HCT116 (cell line): ENCODE data around the gene ARID5A. TPM values are rescaled to one million over a fixed set of nuclear protein-coding genes. Genes with fewer than 3 reads are reported as not detected.

Experiments
- ATAC-seq: fragments of 200-7000 bp; cut with Tn5 transposase; 2 replicates; pipeline ENCODE4 v1.9.1; 2020; ENCODE audit warnings: mild to moderate bottlenecking, moderate library complexity
- BruUV-seq: library from RNA; stranded (reverse); fragments of 400-500 nt; replicated peaks from 2 replicates; lab custom pipeline; 2021; lab: Mats Ljungman, UMichigan
- CTCF ChIA-PET: fragments of 300-600 bp; sonication (Branson Sonifier 250); formaldehyde crosslinking; loops from one replicate; lab custom pipeline; 2021; ENCODE audit warnings: antibody characterized with exemption; lab: Charles Lee
- POLR2A ChIA-PET: fragments of 300-600, 350-600 bp; sonication (Branson Sonifier 250); formaldehyde crosslinking; loops from one replicate; lab custom pipeline; 2021; ENCODE audit warnings: antibody characterized with exemption; lab: Charles Lee
- RAD21 ChIA-PET, 2 experiments: fragments of 300-600 bp; sonication (Branson Sonifier 250); formaldehyde crosslinking; loops; one replicate each; lab custom pipeline; 2023; ENCODE audit warnings: low total read pairs in 2 of 2; ENCODE audit not compliant: uncharacterized antibody in 2 of 2, unreplicated experiment in 2 of 2, low non-redundant PET in 1 of 2; lab: Charles Lee
- DNase-seq: peaks from one replicate; pipeline ENCODE4 v3.0.0-alpha.2; 2010; ENCODE audit warnings: low read depth, low spot score
- H2AFZ ChIP-seq: fragments of 200-600 bp; shearing (Covaris generic), sonication (generic); 2 replicates; pipeline ENCODE4 v1.6.1; 2017; ENCODE audit warnings: low read depth, mixed run types, mixed read lengths, antibody characterized with exemption, low read length; ENCODE audit not compliant: poor library complexity, severe bottlenecking
- H3K27ac ChIP-seq: 2 replicates; pipeline ENCODE4 v1.5.1; 2012; ENCODE audit warnings: low read depth, low read length
- H3K27me3 ChIP-seq: fragments of 200-600 bp; sonication (generic); 2 replicates; pipeline ENCODE4 v1.6.1; 2016; ENCODE audit warnings: mixed run types, low read length, mixed read lengths; ENCODE audit not compliant: insufficient read depth
- H3K36me3 ChIP-seq, 2 experiments: fragments of 200-500 bp in 1 of 2; fragments of 200-600 bp in 1 of 2; sonication (Bioruptor generic) in 1 of 2; sonication (generic) in 1 of 2; 2 replicates each; pipeline versions ENCODE4 v1.5.1 to v1.6.1; 2014 to 2016; ENCODE audit warnings: low read length in 2 of 2, inconsistent platforms in 1 of 2, mixed read lengths in 1 of 2, mixed run types in 1 of 2; ENCODE audit not compliant: insufficient read depth in 2 of 2, control insufficient read depth in 1 of 2
- H3K4me1 ChIP-seq, 2 experiments: fragments of 200-600 bp in 1 of 2; sonication (generic) in 1 of 2; 2 replicates each; pipeline versions ENCODE4 v1.5.1 to v1.6.1; 2012 to 2017; ENCODE audit warnings: low read length in 2 of 2, inconsistent platforms in 1 of 2, mild to moderate bottlenecking in 1 of 2, mixed read lengths in 1 of 2, mixed run types in 1 of 2, moderate library complexity in 1 of 2; ENCODE audit not compliant: insufficient read depth in 2 of 2, control insufficient read depth in 1 of 2
- H3K4me2 ChIP-seq: fragments of 200-600 bp; sonication (generic); 2 replicates; pipeline ENCODE4 v1.6.1; 2017; ENCODE audit warnings: mixed run types, low read length, mixed read lengths
- H3K4me3 ChIP-seq, 2 experiments: fragments of 200-600 bp in 1 of 2; sonication (generic) in 1 of 2; replicated peaks in 1 of 2; 2 replicates each; pipeline ENCODE4 v1.5.1; 2011 to 2016; ENCODE audit warnings: low read length in 2 of 2, control low read depth in 1 of 2, low read depth in 1 of 2, mild to moderate bottlenecking in 1 of 2, mixed read lengths in 1 of 2, mixed run types in 1 of 2
- H3K79me2 ChIP-seq: fragments of 200-600 bp; sonication (generic); 2 replicates; pipeline ENCODE4 v1.6.1; 2017; ENCODE audit warnings: mild to moderate bottlenecking, mixed run types, low read length, moderate library complexity, mixed read lengths; ENCODE audit not compliant: insufficient read depth
- H3K9ac ChIP-seq: fragments of 200-600 bp; sonication (generic); 2 replicates; pipeline ENCODE4 v1.6.1; 2016; ENCODE audit warnings: low read length, mixed read lengths
- H3K9me2 ChIP-seq: fragments of 200-600 bp; sonication (generic), shearing (Covaris generic); 2 replicates; pipeline ENCODE4 v1.6.1; 2017; ENCODE audit warnings: mixed run types, mild to moderate bottlenecking, moderate library complexity; ENCODE audit not compliant: insufficient read depth
- H3K9me3 ChIP-seq, 2 experiments: fragments of 200-500 bp in 1 of 2; fragments of 200-600 bp in 1 of 2; sonication (Bioruptor generic) in 1 of 2; sonication (generic) in 1 of 2; 2 replicates each; pipeline ENCODE4 v1.6.1; 2014 to 2017; ENCODE audit warnings: low read length in 2 of 2, mixed read lengths in 2 of 2, inconsistent platforms in 1 of 2, low read depth in 1 of 2, mild to moderate bottlenecking in 1 of 2, mixed run types in 1 of 2, moderate library complexity in 1 of 2; ENCODE audit not compliant: control insufficient read depth in 1 of 2, insufficient read depth in 1 of 2
- H4K20me1 ChIP-seq: fragments of 200-600 bp; sonication (generic), shearing (Covaris generic); 2 replicates; pipeline ENCODE4 v1.6.1; 2017; ENCODE audit warnings: mixed run types, mild to moderate bottlenecking, moderate library complexity; ENCODE audit not compliant: insufficient read depth
- EZH2 ChIP-seq: fragments of 200-600 bp; sonication (generic); IDR thresholded peaks from 2 replicates; pipeline ENCODE4 v1.6.1; 2017; ENCODE audit warnings: antibody characterized with exemption, mixed run types
- EZH2phosphoT487 ChIP-seq: fragments of 200-600 bp; IDR thresholded peaks from 2 replicates; pipeline ENCODE4 v1.6.1; 2018; ENCODE audit warnings: antibody characterized with exemption, borderline replicate concordance
- SP1 ChIP-seq: IDR thresholded peaks from 2 replicates; pipeline ENCODE4 v1.6.1; 2012; ENCODE audit warnings: low read depth
- YY1 ChIP-seq: IDR thresholded peaks from 2 replicates; pipeline ENCODE4 v1.6.1; 2011; ENCODE audit warnings: low read length, low read depth, moderate library complexity, mild to moderate bottlenecking; ENCODE audit not compliant: insufficient replicate concordance; ENCODE audit errors: extremely low read depth
- ZNF274 ChIP-seq: fragments of 200-500 bp; sonication (Bioruptor generic); IDR thresholded peaks from 2 replicates; pipeline ENCODE4 v1.6.1; 2014; ENCODE audit warnings: mild to moderate bottlenecking, low read depth, low read length, inconsistent platforms
- intact Hi-C: fragments of 100-400 bp; cut with micrococcal nuclease; formaldehyde crosslinking; loops from 2 replicates; pipeline ENCODE4 v1.10.0; 2022
- total RNA-seq: library from RNA; stranded (reverse); gene quantifications from one replicate; pipeline ENCODE4 v1.2.1, GENCODE V29; 2021; ENCODE audit not compliant: unreplicated experiment
- TF ChIP-seq, protein P1 (sequence below), 3 experiments: fragments of 200-600 bp in 1 of 3; sonication (generic) in 1 of 3; IDR thresholded peaks in 2 of 3; conservative IDR thresholded peaks in 1 of 3; 2 replicates each; pipeline ENCODE4 v1.5.1; 2012 to 2017; ENCODE audit warnings: low read depth in 2 of 3, low read length in 2 of 3, antibody characterized with exemption in 1 of 3, borderline replicate concordance in 1 of 3, control low read depth in 1 of 3, mild to moderate bottlenecking in 1 of 3, mixed read lengths in 1 of 3, mixed run types in 1 of 3, moderate library complexity in 1 of 3; ENCODE audit not compliant: insufficient read depth in 1 of 3
- TF ChIP-seq, protein P2 (sequence below): IDR thresholded peaks from 2 replicates; pipeline ENCODE4 v1.6.1; 2012; ENCODE audit warnings: low read depth

Gene ARID5A
- total RNA-seq, 1 experiment from 2014 or later: 8.2 TPM

DNA sequence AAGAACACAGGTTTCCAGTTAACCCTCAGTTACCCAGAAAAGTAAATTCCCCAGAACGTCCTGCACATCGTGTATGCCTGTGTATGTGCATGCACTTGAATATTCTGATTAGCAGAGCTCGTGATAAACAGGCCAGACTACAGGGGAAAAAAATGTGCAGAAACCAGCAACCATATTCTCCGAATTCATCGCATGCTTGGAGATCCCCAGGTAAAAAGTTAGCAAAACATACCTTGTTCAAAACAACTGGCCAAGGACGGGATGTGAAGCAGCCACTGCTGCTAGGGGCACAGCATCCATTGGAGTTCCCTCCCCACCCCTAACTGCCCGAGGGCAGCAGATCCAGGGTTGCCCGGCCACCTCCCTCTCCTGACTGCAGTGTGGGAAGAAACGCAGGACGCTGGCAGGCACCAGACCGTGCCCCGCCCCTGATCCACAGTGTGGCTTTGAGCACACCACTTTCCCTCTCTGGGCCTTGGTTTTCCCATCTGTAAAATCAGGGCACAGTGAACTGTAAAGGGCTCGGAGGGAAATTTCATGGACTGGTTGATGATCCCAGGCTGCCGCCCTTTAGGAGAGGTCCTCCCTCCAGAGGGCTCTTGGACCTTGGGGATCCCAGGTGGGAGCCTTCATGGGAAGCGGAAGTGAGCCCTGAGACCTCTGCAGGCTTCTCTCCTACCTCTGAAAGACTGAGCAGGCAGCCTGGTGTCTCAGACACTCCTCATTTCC is 11.9 kb upstream of the ARID5A start:
- POLR2A ChIA-PET: no interaction called here
- no peaks in the 10 kb centered on the region for H3K36me3 ChIP-seq
- no peak overlapping the region for H3K4me3 ChIP-seq
- ATAC-seq (no peak), DNase-seq (no peak)
- no TSS peak for BruUV-seq
- H3K9me3 ChIP-seq: no peaks in the 10 kb centered on the region
- intact Hi-C loops: no loop called here
- no peaks in the 10 kb centered on the region for H4K20me1 ChIP-seq
- H3K4me1 ChIP-seq: no peaks in the 10 kb centered on the region
- no peak overlapping the region for H3K4me2 ChIP-seq
- no peak overlapping the region for H2AFZ ChIP-seq
- H3K9me2 ChIP-seq: no peaks in the 10 kb centered on the region
- no peaks in the 10 kb centered on the region for H3K79me2 ChIP-seq
- TF ChIP-seq SP1: no peak
- TF ChIP-seq YY1: no peak
- TF ChIP-seq EZH2phosphoT487: no peak
- no peak for TF ChIP-seq EZH2
- TF ChIP-seq, protein P1, sequence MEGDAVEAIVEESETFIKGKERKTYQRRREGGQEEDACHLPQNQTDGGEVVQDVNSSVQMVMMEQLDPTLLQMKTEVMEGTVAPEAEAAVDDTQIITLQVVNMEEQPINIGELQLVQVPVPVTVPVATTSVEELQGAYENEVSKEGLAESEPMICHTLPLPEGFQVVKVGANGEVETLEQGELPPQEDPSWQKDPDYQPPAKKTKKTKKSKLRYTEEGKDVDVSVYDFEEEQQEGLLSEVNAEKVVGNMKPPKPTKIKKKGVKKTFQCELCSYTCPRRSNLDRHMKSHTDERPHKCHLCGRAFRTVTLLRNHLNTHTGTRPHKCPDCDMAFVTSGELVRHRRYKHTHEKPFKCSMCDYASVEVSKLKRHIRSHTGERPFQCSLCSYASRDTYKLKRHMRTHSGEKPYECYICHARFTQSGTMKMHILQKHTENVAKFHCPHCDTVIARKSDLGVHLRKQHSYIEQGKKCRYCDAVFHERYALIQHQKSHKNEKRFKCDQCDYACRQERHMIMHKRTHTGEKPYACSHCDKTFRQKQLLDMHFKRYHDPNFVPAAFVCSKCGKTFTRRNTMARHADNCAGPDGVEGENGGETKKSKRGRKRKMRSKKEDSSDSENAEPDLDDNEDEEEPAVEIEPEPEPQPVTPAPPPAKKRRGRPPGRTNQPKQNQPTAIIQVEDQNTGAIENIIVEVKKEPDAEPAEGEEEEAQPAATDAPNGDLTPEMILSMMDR (IDR thresholded peaks at IDR 0.05 in 2 of 3, conservative IDR thresholded peaks at IDR 0.05 in 1 of 3; ENCODE audit: borderline replicate concordance in 1 of 3, insufficient read depth in 1 of 3, low read depth in 2 of 3, low read length in 2 of 3): no peak
- TF ChIP-seq ZNF274: no peak
- TF ChIP-seq, protein P2, sequence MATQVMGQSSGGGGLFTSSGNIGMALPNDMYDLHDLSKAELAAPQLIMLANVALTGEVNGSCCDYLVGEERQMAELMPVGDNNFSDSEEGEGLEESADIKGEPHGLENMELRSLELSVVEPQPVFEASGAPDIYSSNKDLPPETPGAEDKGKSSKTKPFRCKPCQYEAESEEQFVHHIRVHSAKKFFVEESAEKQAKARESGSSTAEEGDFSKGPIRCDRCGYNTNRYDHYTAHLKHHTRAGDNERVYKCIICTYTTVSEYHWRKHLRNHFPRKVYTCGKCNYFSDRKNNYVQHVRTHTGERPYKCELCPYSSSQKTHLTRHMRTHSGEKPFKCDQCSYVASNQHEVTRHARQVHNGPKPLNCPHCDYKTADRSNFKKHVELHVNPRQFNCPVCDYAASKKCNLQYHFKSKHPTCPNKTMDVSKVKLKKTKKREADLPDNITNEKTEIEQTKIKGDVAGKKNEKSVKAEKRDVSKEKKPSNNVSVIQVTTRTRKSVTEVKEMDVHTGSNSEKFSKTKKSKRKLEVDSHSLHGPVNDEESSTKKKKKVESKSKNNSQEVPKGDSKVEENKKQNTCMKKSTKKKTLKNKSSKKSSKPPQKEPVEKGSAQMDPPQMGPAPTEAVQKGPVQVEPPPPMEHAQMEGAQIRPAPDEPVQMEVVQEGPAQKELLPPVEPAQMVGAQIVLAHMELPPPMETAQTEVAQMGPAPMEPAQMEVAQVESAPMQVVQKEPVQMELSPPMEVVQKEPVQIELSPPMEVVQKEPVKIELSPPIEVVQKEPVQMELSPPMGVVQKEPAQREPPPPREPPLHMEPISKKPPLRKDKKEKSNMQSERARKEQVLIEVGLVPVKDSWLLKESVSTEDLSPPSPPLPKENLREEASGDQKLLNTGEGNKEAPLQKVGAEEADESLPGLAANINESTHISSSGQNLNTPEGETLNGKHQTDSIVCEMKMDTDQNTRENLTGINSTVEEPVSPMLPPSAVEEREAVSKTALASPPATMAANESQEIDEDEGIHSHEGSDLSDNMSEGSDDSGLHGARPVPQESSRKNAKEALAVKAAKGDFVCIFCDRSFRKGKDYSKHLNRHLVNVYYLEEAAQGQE: no peak
- H3K9ac ChIP-seq: no peak overlapping the region
- CTCF ChIA-PET: no interaction called here
- H3K27me3 ChIP-seq: no peaks in the 10 kb centered on the region
- no peak overlapping the region for H3K27ac ChIP-seq
- RAD21 ChIA-PET: no interaction called here
